ENCODE measurements around the gene ITGA7.

- TF ChIP-seq EZH2 (IDR thresholded peaks at IDR 0.05; ENCODE audit: insufficient read depth, low read length): no peak
- no peak for TF ChIP-seq CTCF (IDR thresholded peaks at IDR 0.05; ENCODE audit: insufficient read depth, low read depth, low read length)
Observed at GRCh38 chr12:55728186-55728938, 20.7 kb upstream of the ITGA7 start.

Data from astrocyte (in vitro differentiated cells and primary cell).